HG03439 (cell line): ENCODE measurements around the gene RCL1.
A peak's percentile ranks its signal among the peaks of the same experiment; 100 is the strongest.
"Not testable (repeated sequence)": the region's sequence is repeated elsewhere in the genome, so short reads cannot be mapped to it uniquely, and the experiment has no call there.

Source experiments
- ATAC-seq: cut with Tn5 transposase; IDR thresholded peaks from one replicate; pipeline ENCODE4 v1.9.1; 2021; ENCODE audit warnings: mild to moderate bottlenecking, moderate library complexity; ENCODE audit not compliant: unreplicated experiment

Gene RCL1

DNA sequence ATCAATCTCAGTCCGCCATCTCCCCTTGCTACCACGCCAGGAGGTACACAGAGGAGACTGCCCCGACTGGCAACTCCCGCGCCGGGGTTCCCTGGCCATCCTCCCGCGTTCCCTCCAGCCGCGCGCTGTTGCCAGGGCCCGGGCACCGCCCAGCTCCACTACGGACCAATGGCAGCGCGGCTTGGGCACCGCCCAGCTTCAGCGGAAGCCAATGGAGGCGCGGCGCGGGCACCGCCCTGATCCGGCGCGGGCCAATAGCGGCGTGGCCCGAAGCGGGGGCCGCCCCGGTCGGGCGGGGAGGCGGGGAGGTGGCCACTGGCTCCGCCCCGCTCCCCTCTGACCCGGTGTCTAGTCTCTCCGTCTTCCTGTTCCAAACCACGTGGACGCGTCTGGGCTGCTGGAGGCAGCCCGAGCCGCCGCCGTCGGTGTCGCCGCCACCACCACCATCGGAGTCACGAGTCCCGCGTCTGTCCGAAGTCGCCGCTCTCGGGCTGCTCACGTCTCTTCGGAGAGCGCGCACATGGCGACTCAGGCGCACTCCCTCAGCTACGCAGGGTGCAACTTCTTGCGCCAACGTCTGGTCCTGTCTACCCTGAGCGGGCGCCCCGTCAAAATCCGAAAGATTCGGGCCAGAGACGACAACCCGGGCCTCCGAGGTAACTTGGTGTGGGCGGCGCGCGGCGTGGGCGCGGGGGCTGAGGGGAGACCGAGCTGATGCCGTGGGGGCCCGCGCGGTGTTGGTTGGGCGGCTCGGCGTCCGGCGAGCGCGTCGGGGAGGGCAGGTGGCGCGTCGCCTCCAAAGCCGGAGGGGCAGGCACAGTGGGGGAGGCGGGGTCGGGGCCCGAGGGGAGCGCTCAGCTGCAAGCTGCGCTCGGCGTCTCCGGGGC is at the start of gene RCL1:
RCL1 (plus strand) TSS at position 373 of the 887 bp plus-strand sequence; CDS start at position 521, 148 bp downstream.
- ATAC-seq, result peak; percentile 95

- ATAC-seq, result no peak
Measured at GRCh38 chr9:4743131-4743875, 49.4 kb upstream of the RCL1 start.

DNA sequence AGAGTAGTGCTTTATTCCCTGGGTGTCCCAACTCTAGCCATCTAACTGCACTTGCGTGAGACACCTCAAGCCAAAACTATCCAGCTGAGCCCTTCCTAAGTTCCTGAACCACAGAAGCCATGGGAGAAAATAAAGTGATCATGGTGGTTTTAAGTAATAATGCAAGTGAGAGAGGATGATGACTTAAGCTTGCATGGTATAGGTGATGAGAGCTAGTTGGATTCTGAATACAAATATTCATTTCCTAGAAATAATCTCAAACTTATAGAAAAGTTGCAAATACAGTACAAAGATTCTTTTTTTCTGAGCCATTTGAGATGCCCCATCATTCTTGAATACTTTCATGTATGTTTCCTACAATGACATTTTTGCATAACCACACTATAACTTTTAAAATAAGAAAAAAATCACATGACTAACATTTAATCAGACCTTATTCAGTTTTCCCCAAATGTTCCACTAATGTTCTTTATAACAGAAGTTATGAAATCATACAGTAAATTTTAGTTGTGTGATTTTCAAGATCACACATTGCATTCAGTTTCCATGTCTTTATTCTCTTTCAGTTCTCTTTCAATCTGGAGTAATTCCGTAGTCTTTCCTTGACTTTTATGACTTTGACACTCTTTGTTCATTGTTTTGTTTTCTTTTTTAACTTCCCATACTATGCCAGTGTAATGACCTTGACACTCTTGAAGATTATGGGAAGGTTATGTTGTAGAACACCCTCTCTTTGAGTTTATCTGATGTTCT is 46.3 kb upstream of the RCL1 start:
- ATAC-seq, result no peak

GRCh38 chr9:4748612-4749011 is 44.1 kb upstream of the RCL1 start:
- no peak for ATAC-seq

DNA sequence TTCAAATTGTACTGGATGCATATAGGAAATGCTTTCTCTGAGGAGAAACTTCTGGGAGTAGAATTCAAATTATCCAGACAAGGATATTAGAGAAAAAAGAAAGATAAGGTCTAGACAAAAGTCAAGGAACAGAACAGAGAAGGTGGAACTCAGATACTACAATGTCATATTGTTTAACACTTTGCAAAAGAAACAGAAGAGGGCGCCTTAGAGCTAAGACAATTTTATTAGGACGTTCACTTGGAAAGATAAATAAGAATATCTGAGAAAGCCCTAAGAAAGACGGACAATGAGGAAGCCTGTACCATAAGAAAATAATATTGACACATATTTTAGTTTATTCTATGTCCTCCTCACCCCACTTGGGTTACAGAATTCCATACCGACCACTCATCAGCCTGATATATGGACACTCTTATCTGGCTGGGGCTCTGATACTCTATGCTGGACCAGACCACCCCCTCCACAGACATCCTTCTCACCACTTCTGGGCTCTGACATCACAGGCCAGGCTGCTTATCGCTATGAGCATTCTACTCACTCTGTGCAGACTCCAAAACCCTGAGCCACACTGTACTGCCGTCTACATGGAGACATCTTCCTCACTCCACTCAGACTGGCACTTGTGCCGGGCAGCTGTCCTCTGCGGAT is 42.6 kb upstream of the RCL1 start:
- ATAC-seq, result no peak

DNA sequence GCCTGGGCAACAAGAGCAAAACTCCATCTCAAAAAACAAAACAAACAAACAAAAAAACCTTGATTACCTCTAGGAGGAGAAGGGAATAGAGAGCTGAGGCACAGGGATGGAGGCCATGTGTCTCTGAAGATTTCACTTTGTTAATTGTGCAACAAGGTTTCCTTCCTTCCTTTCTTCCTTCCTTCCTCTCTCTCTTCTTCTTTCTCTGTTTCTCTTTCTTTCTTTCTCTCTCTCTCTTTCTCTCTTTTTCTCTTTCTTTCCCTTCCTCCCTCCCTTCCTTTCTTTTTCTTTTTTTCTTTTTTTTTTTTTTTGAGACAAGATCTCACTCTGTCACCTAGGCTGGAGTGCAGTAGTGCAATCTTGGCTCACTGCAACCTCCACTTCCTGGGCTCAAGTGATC is 38.2 kb upstream of the RCL1 start:
- ATAC-seq, result not testable (repeated sequence)

DNA sequence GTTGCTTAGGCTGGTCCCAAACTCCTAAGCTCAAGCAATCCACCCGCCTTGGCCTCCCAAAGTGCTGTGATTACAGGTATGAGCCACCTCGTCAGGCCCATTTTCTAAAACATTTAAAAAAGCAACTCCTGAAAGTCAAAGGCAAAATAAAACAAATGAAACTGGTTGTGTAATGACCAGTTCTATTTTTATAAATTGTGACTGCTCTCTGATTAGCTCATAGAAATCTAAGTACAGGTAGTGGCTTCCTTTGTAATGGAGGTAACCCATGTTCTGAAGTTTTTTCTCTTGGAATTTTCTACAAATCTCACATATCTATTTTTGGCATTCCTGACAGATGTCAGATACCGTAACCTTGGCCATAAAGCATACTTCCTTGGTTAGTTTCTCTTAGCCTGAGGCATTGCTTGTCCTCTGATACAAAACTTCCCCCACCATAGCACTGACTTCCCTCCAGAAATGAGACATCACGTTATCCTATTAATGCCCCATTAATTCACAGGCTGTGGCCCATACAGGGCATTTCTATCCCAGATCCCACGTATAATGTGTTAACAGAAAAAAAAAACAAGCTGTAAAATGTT is 37.6 kb upstream of the RCL1 start:
- ATAC-seq, result no peak

DNA sequence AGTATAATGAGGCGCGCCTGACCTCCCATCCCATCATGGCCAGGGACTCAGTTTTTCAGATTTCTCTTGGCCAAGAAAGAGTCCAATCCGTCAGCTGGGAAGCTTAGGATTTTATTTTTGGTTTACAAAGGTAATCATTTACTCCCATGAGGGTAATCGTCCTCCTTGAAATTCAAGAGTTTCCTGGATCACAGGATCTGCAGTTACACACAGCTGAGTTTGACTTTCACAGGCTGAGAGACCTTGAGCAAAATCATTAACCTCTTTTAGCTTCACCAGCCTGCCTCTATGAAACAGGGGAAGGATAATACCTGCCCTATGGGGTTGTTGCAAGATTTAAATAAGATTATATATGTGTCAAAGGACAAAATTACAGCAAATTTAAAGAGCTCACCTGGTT is 36.3 kb upstream of the RCL1 start:
- ATAC-seq, result no peak

GRCh38 chr9:4760122-4760521 is 32.6 kb upstream of the RCL1 start:
- ATAC-seq, result no peak

DNA sequence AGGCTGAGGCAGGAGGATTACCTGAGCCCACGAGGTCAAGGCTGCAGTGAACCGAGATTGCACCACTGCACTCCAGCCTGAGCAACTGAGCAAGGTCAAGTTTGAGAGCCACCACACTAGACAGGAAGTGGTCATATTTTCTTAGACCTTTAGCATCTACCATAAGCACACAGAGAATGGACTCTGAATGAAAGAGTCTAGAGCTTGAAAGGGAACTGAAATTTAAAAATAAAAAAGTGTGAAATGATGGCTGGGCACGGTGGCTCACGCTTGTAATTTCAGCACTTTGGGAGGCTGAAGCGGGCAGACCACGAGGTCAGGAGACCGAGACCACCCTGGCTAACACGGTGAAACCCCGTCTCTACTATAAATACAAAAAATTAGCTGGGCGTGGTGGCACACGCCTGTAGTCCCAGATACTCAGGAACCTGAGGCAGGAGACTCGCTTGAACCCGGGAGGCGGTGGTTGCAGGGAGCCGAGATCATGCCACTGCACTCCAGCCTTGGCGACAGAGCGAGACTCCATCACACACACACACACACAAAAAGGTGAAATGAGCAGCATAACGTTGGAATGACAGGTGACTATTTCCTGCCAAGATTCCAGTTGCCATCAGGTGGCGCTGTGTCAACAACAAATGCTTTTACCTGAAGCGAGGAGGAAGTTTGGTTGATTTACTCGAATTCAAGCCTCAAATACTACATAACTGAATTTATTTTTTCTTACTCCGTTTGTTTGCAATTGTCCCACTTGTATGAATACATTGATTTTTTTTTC is 30.4 kb upstream of the RCL1 start:
- ATAC-seq, result peak; percentile 67

GRCh38 chr9:4762886-4763541 is 29.7 kb upstream of the RCL1 start:
- peak; percentile 25 for ATAC-seq

DNA sequence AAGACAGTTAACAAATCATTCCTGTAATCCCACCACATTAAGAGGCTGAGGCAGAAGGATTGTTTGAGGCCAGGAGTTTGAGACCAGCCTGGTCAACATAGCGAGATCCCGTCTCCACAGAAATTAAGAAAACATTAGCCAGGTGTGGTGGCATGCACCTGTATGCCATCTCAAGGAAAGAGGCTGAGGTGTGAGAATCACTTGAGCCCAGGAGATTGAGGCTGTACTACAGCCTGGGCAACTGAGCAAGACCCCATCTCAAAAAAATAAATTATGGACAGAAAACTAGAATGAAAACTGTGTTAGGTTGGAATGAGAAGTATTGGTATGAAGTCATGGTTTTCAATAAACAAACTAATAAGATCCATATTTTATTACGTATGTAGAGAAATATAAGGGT is 28.7 kb upstream of the RCL1 start:
- ATAC-seq, result no peak

GRCh38 chr9:4768681-4769080 is 24.1 kb upstream of the RCL1 start:
- no peak for ATAC-seq

DNA sequence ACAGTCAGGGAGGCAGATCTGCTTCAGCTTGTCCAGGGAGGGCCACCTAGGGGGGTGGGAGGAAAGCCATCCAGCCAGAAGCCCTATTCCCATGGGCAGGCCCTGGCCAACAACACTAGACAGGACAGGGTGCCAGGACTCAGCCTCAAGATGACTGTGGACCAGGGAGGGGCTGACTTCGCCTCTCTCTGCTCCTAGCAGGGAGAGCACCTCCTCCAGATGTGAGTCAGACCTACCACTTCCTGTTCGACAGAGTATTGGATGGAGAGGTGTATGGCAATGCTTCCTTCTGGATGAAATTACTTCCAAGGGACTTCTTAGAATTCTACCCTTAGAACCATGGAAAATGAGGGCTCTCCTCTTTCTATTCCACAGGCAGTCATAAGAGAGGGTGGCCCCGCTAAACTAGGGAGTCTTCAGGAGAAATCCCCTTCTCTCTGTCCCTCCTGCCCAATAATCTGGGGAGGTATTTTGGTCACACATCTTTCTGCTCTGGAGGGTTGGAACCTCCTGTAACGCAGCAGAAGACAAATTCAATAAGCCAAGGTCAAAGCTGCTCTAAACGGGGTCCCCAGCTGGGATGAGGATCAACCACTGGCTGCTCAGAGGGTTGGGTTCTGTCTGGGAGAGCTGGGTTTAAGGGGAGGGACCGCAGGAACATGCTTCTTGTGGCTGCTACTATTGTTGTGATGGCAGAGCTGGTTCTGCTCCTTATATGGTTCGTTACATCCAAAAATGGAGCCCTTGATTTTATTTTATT is 23.2 kb upstream of the RCL1 start:
- ATAC-seq, result no peak

DNA sequence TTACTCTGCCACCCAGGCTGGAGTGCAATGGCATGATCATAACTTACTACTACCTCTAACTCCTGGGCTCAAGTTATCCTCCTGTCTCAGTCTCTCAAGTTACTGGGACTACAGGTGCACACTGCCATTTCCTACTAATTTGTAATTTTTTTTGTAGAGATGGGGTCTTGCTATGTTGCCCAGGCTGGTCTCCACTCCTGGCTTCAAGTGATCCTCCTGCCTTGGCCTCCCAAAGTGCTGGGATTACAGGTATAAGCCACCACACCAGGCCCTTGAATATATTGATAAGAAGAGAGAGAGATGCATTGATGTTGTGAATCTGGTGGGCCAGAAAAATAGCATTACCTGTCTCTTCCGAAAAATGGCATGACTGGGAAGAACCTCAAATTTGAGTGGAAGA is 21.0 kb upstream of the RCL1 start:
- no peak for ATAC-seq

- ATAC-seq, result no peak
Measured at GRCh38 chr9:4774209-4774608, 18.5 kb upstream of the RCL1 start.

- not testable (repeated sequence) for ATAC-seq
Measured at GRCh38 chr9:4774958-4775357, 17.8 kb upstream of the RCL1 start.

DNA sequence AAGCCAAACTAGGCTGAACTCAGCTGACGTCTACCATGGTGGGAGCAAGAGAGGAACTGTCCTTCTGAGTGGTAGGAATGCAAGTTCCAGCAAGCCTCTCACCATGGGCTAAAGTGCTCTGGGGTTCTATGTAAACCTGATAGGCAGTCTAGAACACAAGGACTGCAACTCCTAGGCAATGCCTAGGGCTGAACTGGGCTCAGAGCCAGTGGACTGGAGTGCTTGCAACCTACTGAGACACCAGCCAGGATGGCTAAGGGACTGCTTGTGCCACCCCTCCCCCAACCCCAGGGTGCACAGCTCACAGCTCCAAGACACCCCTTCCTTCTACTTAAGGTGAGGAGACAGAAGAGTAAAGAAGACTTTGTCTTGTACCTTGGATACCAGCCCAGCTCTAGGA is 12.1 kb upstream of the RCL1 start:
- no peak for ATAC-seq

DNA sequence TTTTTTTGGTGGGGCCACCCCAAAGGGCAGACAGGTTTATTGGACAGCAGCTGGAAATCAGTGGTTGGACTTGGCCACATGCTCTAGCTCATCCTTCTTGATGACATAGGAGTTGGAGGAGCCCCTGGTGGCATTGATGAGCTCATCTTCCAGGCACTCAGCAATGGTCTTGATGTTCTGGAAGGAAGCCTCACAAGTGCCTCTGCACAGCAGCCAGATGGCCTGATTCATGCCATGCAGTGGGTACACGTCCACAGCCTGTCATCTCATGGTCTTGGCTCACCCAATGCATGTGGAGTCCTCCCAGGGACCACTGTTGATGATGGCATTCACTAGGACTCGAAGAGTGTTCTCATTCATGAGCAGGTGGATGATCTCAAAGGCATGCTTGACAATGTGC is 11.3 kb upstream of the RCL1 start:
- no peak for ATAC-seq
